ENCODE measurements around the gene TUBA8.

The TUBA8 gene

GRCh38 chr22:18075720-18076497, 34.7 kb upstream of the TUBA8 start:
- peak; percentile 64 for DNase-seq (ENCODE audit: insufficient read length, low spot score)
- peak; percentile 4 for FAIRE-seq

GRCh38 chr22:18077087-18077638, 33.4 kb upstream of the TUBA8 start:
- FAIRE-seq (no peak), DNase-seq (ENCODE audit: insufficient read length, low spot score) (no peak)

GRCh38 chr22:18077639-18078328, 32.8 kb upstream of the TUBA8 start, which contains the start of gene PEX26:
Gene PEX26, plus strand, starts transcription at chr22:18077990. Its CDS starts 387 bp downstream, at chr22:18078377.
- FAIRE-seq (no peak), DNase-seq (ENCODE audit: insufficient read length, low spot score) (peak; percentile 96)

- DNase-seq (ENCODE audit: insufficient read length, low spot score) (peak; percentile 11), FAIRE-seq (no peak)
Observed at GRCh38 chr22:18078329-18079041, 32.1 kb upstream of the TUBA8 start.

- FAIRE-seq (no peak), DNase-seq (ENCODE audit: insufficient read length, low spot score) (no peak)
Observed at GRCh38 chr22:18079706-18080233, 30.8 kb upstream of the TUBA8 start.

- no peak for FAIRE-seq
- no peak for DNase-seq (ENCODE audit: insufficient read length, low spot score)
Observed at GRCh38 chr22:18081416-18081815, 29.2 kb upstream of the TUBA8 start.

- no peak for DNase-seq (ENCODE audit: insufficient read length, low spot score)
- no peak for FAIRE-seq
Observed at GRCh38 chr22:18082467-18082866, 28.1 kb upstream of the TUBA8 start.

- no peak for DNase-seq (ENCODE audit: insufficient read length, low spot score)
- FAIRE-seq = no peak
Observed at GRCh38 chr22:18083406-18083805, 27.2 kb upstream of the TUBA8 start.

GRCh38 chr22:18085188-18085587, 25.4 kb upstream of the TUBA8 start:
- DNase-seq (ENCODE audit: insufficient read length, low spot score) = no peak
- no peak for FAIRE-seq

GRCh38 chr22:18087350-18087855, 23.2 kb upstream of the TUBA8 start:
- DNase-seq (ENCODE audit: insufficient read length, low spot score) (no peak), FAIRE-seq (no peak)

GRCh38 chr22:18088825-18089568, 21.6 kb upstream of the TUBA8 start:
- FAIRE-seq (no peak), DNase-seq (ENCODE audit: insufficient read length, low spot score) (no peak)

GRCh38 chr22:18090286-18090685, 20.3 kb upstream of the TUBA8 start:
- no peak for FAIRE-seq
- no peak for DNase-seq (ENCODE audit: insufficient read length, low spot score)

- no peak for DNase-seq (ENCODE audit: insufficient read length, low spot score)
- no peak for FAIRE-seq
Observed at GRCh38 chr22:18091478-18091877, 19.1 kb upstream of the TUBA8 start.

- no peak for DNase-seq (ENCODE audit: insufficient read length, low spot score)
- no peak for FAIRE-seq
Observed at GRCh38 chr22:18091916-18092526, 18.6 kb upstream of the TUBA8 start.

GRCh38 chr22:18093661-18094060, 16.9 kb upstream of the TUBA8 start:
- no peak for FAIRE-seq

GRCh38 chr22:18095101-18095805, 15.4 kb upstream of the TUBA8 start:
- no peak for DNase-seq (ENCODE audit: insufficient read length, low spot score)
- FAIRE-seq = no peak

More at GRCh38 chr22:18093661-18094060, 16.9 kb upstream of the TUBA8 start:
- DNase-seq (ENCODE audit: insufficient read length, low spot score) = no peak

- no peak for FAIRE-seq
- no peak for DNase-seq (ENCODE audit: insufficient read length, low spot score)
Observed at GRCh38 chr22:18096823-18097222, 13.8 kb upstream of the TUBA8 start.

- DNase-seq (ENCODE audit: insufficient read length, low spot score) = no peak
- FAIRE-seq = no peak
Observed at GRCh38 chr22:18100781-18101180, 9.8 kb upstream of the TUBA8 start.

- DNase-seq (ENCODE audit: insufficient read length, low spot score) (no peak), FAIRE-seq (no peak)
Observed at GRCh38 chr22:18101536-18101935, 9.1 kb upstream of the TUBA8 start.

Measured in HTR-8/SVneo (cell line).